ENCODE measurements around the gene LIX1. TPM values are rescaled to one million over a fixed set of nuclear protein-coding genes. Genes with fewer than 3 reads are reported as not detected.
A peak's percentile ranks its signal among the peaks of the same experiment; 100 is the strongest.

LIX1 gene
- total and polyA plus RNA-seq, 2 donors (not counting 1 experiment from before 2014, with no cell fraction given): not detected

DNA sequence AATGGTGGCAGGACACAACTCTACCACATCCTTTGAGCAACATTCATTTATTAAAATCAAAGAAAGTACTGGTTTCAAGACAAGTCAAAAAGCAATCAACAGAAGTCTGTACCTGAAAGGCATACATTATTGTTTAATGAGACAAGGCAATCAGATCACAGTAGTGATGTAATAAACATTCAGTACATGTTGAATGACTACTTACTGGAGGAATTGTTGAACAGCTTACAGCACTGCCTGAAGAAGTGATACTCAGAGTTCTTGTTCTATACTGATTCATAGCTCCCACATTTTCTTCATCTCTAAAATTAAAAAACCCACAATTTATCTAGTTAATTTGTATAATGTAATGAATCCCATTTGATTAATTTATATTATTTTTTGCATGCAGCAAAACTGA lies 22.4 kb upstream of the LIX1 start:
- H3K4me3 ChIP-seq (replicated peaks in 1 of 4; ENCODE audit: control extremely low read depth in 1 of 4, insufficient read depth in 1 of 4, low read depth in 3 of 4, low read length in 4 of 4): no peak overlapping the region
- no peak overlapping the region for H3K27ac ChIP-seq (ENCODE audit: insufficient read depth, low read length)
- H4K20me1 ChIP-seq (ENCODE audit: control insufficient read depth, extremely low read depth, insufficient read depth, low read length): no peaks in the 10 kb centered on the region
- DNase-seq (ENCODE audit: low read depth in 2 of 2): peak in 1 of 2 donors; percentile 40
- H3K4me2 ChIP-seq (ENCODE audit: extremely low read depth, insufficient read depth, low read length): no peak overlapping the region
- H3K4me1 ChIP-seq (ENCODE audit: control insufficient read depth, extremely low read depth, insufficient read depth, low read length): no peaks in the 10 kb centered on the region
- H3K9ac ChIP-seq (ENCODE audit: insufficient read depth, low read length): no peak overlapping the region
- peaks cover 2% of the 10 kb centered on the region for H3K36me3 ChIP-seq (ENCODE audit: control insufficient read depth, insufficient read depth, low read length)
- TF ChIP-seq, protein P1, sequence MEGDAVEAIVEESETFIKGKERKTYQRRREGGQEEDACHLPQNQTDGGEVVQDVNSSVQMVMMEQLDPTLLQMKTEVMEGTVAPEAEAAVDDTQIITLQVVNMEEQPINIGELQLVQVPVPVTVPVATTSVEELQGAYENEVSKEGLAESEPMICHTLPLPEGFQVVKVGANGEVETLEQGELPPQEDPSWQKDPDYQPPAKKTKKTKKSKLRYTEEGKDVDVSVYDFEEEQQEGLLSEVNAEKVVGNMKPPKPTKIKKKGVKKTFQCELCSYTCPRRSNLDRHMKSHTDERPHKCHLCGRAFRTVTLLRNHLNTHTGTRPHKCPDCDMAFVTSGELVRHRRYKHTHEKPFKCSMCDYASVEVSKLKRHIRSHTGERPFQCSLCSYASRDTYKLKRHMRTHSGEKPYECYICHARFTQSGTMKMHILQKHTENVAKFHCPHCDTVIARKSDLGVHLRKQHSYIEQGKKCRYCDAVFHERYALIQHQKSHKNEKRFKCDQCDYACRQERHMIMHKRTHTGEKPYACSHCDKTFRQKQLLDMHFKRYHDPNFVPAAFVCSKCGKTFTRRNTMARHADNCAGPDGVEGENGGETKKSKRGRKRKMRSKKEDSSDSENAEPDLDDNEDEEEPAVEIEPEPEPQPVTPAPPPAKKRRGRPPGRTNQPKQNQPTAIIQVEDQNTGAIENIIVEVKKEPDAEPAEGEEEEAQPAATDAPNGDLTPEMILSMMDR (conservative IDR thresholded peaks at IDR 0.05 in 1 of 2, IDR thresholded peaks at IDR 0.05 in 1 of 2; ENCODE audit: low read depth in 1 of 2, low read length in 2 of 2): no peak
- no peak for TF ChIP-seq EZH2 (IDR thresholded peaks at IDR 0.05; ENCODE audit: low read length, missing control alignments)
- no peaks in the 10 kb centered on the region for H3K9me3 ChIP-seq (ENCODE audit: control insufficient read depth, insufficient read depth, low read depth, low read length)
- H3K79me2 ChIP-seq (ENCODE audit: control insufficient read depth, insufficient read depth, low read length): no peaks in the 10 kb centered on the region
- H2AFZ ChIP-seq (ENCODE audit: low read length): no peak overlapping the region
- no peaks in the 10 kb centered on the region for H3K27me3 ChIP-seq (ENCODE audit: control insufficient read depth, insufficient read depth, low read length)

GRCh38 chr5:97163790-97164285 lies 21.4 kb upstream of the LIX1 start:
- Histone ChIP-seq H3K9me3 (ENCODE audit: control insufficient read depth, insufficient read depth, low read depth, low read length) (no peaks in the 10 kb centered on the region), H3K4me2 (ENCODE audit: extremely low read depth, insufficient read depth, low read length) (no peak overlapping the region), H3K4me3 (replicated peaks in 1 of 4; ENCODE audit: control extremely low read depth in 1 of 4, insufficient read depth in 1 of 4, low read depth in 3 of 4, low read length in 4 of 4) (no peak overlapping the region), H3K27ac (ENCODE audit: insufficient read depth, low read length) (no peak overlapping the region), H3K27me3 (ENCODE audit: control insufficient read depth, insufficient read depth, low read length) (no peaks in the 10 kb centered on the region), H3K9ac (ENCODE audit: insufficient read depth, low read length) (no peak overlapping the region), H3K4me1 (ENCODE audit: control insufficient read depth, extremely low read depth, insufficient read depth, low read length) (no peaks in the 10 kb centered on the region), H3K36me3 (ENCODE audit: control insufficient read depth, insufficient read depth, low read length) (peaks cover 2% of the 10 kb centered on the region), H2AFZ (ENCODE audit: low read length) (no peak overlapping the region), H3K79me2 (ENCODE audit: control insufficient read depth, insufficient read depth, low read length) (no peaks in the 10 kb centered on the region), H4K20me1 (ENCODE audit: control insufficient read depth, extremely low read depth, insufficient read depth, low read length) (no peaks in the 10 kb centered on the region)
- TF ChIP-seq, protein P1 (conservative IDR thresholded peaks at IDR 0.05 in 1 of 2, IDR thresholded peaks at IDR 0.05 in 1 of 2; ENCODE audit: low read depth in 1 of 2, low read length in 2 of 2): no peak
- TF ChIP-seq EZH2 (IDR thresholded peaks at IDR 0.05; ENCODE audit: low read length, missing control alignments): no peak
- DNase-seq (ENCODE audit: low read depth in 2 of 2): no peak

DNA sequence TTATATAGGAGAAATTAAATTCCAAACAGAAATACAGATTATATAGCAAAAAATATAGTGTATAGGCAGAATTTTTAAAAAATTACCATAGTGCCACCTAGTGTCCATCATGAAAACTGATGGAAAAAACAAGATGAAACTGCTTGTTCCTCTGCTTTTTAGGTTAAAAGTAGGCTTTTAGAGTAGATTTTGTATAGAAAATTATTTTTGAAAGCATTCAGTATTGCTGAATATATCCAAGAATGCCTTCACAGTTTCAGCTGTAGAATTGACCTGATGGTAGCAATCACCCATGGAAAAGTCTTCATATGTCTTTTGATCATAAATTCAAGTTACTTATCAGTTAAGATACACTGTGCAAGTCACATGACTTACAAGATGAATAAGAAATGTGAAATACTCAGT lies 21.0 kb upstream of the LIX1 start:
- TF ChIP-seq, protein P1 (conservative IDR thresholded peaks at IDR 0.05 in 1 of 2, IDR thresholded peaks at IDR 0.05 in 1 of 2; ENCODE audit: low read depth in 1 of 2, low read length in 2 of 2): peak; percentile 10 to 43
- no peak for TF ChIP-seq EZH2 (IDR thresholded peaks at IDR 0.05; ENCODE audit: low read length, missing control alignments)
- Histone ChIP-seq H3K4me1 (ENCODE audit: control insufficient read depth, extremely low read depth, insufficient read depth, low read length) (no peaks in the 10 kb centered on the region), H3K9ac (ENCODE audit: insufficient read depth, low read length) (no peak overlapping the region), H3K4me2 (ENCODE audit: extremely low read depth, insufficient read depth, low read length) (no peak overlapping the region), H3K9me3 (ENCODE audit: control insufficient read depth, insufficient read depth, low read depth, low read length) (no peaks in the 10 kb centered on the region), H4K20me1 (ENCODE audit: control insufficient read depth, extremely low read depth, insufficient read depth, low read length) (no peaks in the 10 kb centered on the region), H3K27me3 (ENCODE audit: control insufficient read depth, insufficient read depth, low read length) (no peaks in the 10 kb centered on the region), H3K27ac (ENCODE audit: insufficient read depth, low read length) (no peak overlapping the region), H2AFZ (ENCODE audit: low read length) (no peak overlapping the region), H3K79me2 (ENCODE audit: control insufficient read depth, insufficient read depth, low read length) (no peaks in the 10 kb centered on the region), H3K36me3 (ENCODE audit: control insufficient read depth, insufficient read depth, low read length) (peaks cover 2% of the 10 kb centered on the region), H3K4me3 (replicated peaks in 1 of 4; ENCODE audit: control extremely low read depth in 1 of 4, insufficient read depth in 1 of 4, low read depth in 3 of 4, low read length in 4 of 4) (no peak overlapping the region)
- peak in 1 of 2 donors; percentile 54 for DNase-seq (ENCODE audit: low read depth in 2 of 2)
